Activated CD8-positive, alpha-beta T cell treated with anti-CD3 and anti-CD28 coated beads for 36 hours (primary cell): ENCODE results near the gene CABLES1. TPM values are rescaled to one million over a fixed set of nuclear protein-coding genes. Genes with fewer than 3 reads are reported as not detected.

Source experiments
- ATAC-seq: fragments of 200-7000 bp; cut with Tn5 transposase; one replicate; pipeline ENCODE4 v1.10.0; 2021; ENCODE audit warnings: mild to moderate bottlenecking, moderate library complexity
- CTCF ChIA-PET: fragments of 350-600 bp; sonication (Branson Sonifier 250); formaldehyde crosslinking; loops from one replicate; lab custom pipeline; 2021; ENCODE audit warnings: antibody characterized with exemption; lab: Charles Lee
- POLR2A ChIA-PET: fragments of 350-600 bp; sonication (Branson Sonifier 250); formaldehyde crosslinking; loops from one replicate; lab custom pipeline; 2021; ENCODE audit warnings: antibody characterized with exemption; lab: Charles Lee
- DNase-seq: peaks from one replicate; pipeline ENCODE4 v3.0.0-alpha.2; 2020
- H3K27ac Mint-ChIP-seq: one replicate; pipeline ENCODE4 v1.8.0; 2021; ENCODE audit warnings: mild to moderate bottlenecking, mixed read lengths
- H3K27me3 Mint-ChIP-seq: one replicate; pipeline ENCODE4 v1.8.0; 2021; ENCODE audit warnings: mixed read lengths
- H3K36me3 Mint-ChIP-seq: one replicate; pipeline ENCODE4 v1.8.0; 2021; ENCODE audit warnings: low read depth, mixed read lengths
- H3K4me1 Mint-ChIP-seq: one replicate; pipeline ENCODE4 v1.8.0; 2021; ENCODE audit warnings: low read depth, mixed read lengths
- H3K4me3 Mint-ChIP-seq: one replicate; pipeline ENCODE4 v1.8.0; 2021; ENCODE audit warnings: mild to moderate bottlenecking, moderate library complexity, mixed read lengths
- H3K9me3 Mint-ChIP-seq: one replicate; pipeline ENCODE4 v1.8.0; 2021; ENCODE audit warnings: mixed read lengths
- intact Hi-C: fragments of 100-400 bp; cut with micrococcal nuclease; formaldehyde crosslinking; loops from one replicate; pipeline ENCODE4 v1.10.0; 2022
- total RNA-seq, 2 experiments: library from RNA; stranded (reverse); gene quantifications; one replicate each; pipeline ENCODE4 v1.2.3, GENCODE V29; 2021
- TF ChIP-seq, protein P1 (sequence below): fragments of 200-600 bp; IDR thresholded peaks from one replicate; pipeline ENCODE4 v1.8.0; 2022; ENCODE audit warnings: antibody characterized with exemption, mild to moderate bottlenecking

CABLES1 gene
- total RNA-seq, 2 experiments from 2014 or later: 1.8 to 2.0 TPM

DNA sequence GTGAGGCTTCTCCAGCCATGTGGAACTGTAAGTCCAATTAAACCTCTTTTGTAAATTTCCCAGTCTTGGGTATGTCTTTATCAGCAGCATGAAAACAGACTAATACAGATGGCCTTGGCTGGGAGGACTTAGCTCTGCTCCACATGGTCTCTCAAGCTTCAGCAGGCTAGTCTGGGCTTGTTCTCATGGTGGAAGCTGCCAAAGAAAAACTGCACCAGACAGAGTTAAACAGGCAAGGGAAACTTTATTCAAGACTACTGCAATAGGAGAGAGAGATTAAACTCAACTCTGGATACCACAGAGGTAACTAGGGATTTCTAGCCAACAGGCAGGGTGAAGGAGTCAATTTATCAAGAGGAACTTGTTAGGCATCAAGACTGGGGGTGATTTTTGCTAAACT lies 142.1 kb downstream of the CABLES1 start:
- peak overlapping the region; percentile 6 for H3K27ac Mint-ChIP-seq
- no peak for ATAC-seq
- H3K27me3 Mint-ChIP-seq: no peaks in the 10 kb centered on the region
- no peak overlapping the region for H3K4me3 Mint-ChIP-seq
- H3K9me3 Mint-ChIP-seq: peaks cover 11% of the 10 kb centered on the region
- no peaks in the 10 kb centered on the region for H3K4me1 Mint-ChIP-seq
- intact Hi-C loops: no loop called here
- H3K36me3 Mint-ChIP-seq: peaks cover 10% of the 10 kb centered on the region
- ChIA-PET POLR2A (no interaction called here), CTCF (no interaction called here)
- no peak for DNase-seq
- TF ChIP-seq, protein P1, sequence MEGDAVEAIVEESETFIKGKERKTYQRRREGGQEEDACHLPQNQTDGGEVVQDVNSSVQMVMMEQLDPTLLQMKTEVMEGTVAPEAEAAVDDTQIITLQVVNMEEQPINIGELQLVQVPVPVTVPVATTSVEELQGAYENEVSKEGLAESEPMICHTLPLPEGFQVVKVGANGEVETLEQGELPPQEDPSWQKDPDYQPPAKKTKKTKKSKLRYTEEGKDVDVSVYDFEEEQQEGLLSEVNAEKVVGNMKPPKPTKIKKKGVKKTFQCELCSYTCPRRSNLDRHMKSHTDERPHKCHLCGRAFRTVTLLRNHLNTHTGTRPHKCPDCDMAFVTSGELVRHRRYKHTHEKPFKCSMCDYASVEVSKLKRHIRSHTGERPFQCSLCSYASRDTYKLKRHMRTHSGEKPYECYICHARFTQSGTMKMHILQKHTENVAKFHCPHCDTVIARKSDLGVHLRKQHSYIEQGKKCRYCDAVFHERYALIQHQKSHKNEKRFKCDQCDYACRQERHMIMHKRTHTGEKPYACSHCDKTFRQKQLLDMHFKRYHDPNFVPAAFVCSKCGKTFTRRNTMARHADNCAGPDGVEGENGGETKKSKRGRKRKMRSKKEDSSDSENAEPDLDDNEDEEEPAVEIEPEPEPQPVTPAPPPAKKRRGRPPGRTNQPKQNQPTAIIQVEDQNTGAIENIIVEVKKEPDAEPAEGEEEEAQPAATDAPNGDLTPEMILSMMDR: no peak

DNA sequence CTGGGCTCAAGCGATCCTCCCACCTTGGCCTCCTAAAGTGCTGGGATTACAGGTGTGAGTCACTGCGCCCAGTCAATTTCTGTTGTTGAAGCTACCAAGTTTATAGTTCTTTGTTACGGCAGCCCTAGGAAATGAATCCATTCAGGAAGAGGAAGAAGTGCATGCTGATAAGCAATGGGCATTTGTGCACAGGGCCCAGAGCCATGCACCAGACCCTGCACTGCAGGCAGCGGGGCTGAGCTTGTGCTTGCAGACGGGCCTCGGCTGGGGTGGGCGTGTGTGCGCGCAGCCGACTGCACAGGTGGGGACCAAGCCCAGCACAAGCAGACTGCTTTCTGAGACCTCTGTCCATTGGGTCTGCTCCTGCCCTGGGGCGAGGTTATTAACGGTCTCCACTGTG lies 144.6 kb downstream of the CABLES1 start:
- no peak for ATAC-seq
- CTCF ChIA-PET: no interaction called here
- Mint-ChIP-seq H3K36me3 (peaks cover 10% of the 10 kb centered on the region), H3K27me3 (no peaks in the 10 kb centered on the region), H3K4me3 (no peak overlapping the region), H3K27ac (no peak overlapping the region), H3K9me3 (peaks cover 11% of the 10 kb centered on the region), H3K4me1 (peaks cover 19% of the 10 kb centered on the region)
- intact Hi-C loops: no loop called here
- TF ChIP-seq, protein P1: no peak
- no peak for DNase-seq
- POLR2A ChIA-PET: no interaction called here

DNA sequence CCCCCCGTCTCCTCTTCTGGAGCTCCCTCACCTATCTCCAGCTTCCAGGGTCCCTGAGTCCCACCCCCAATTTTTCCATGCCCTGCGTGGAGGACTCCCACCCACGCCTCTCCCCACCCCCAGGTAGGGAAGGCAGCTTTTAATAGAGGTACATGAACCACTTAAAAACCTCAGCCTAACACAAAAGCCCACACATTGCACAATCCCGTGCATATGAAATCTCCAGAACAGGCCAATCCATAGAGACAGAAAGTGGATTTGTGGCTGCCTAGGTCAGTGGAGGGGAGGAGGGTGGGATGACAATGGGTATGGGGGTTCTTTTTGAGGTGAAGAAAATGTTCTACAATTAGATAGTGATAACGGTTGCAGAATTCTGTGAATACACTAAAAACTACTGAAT lies 145.6 kb downstream of the CABLES1 start:
- Mint-ChIP-seq H3K27me3 (no peaks in the 10 kb centered on the region), H3K4me1 (peaks cover 22% of the 10 kb centered on the region), H3K4me3 (no peak overlapping the region), H3K36me3 (peaks cover 8% of the 10 kb centered on the region), H3K27ac (no peak overlapping the region), H3K9me3 (peaks cover 11% of the 10 kb centered on the region)
- TF ChIP-seq, protein P1: no peak
- ATAC-seq (no peak), DNase-seq (no peak)
- intact Hi-C loops: no loop called here
- ChIA-PET CTCF (no interaction called here), POLR2A (interaction anchor here (1.6 kb wide), 1 partner anchor 10 kb away, joined by 4 read pairs; no protein-coding TSS in a partner anchor)

DNA sequence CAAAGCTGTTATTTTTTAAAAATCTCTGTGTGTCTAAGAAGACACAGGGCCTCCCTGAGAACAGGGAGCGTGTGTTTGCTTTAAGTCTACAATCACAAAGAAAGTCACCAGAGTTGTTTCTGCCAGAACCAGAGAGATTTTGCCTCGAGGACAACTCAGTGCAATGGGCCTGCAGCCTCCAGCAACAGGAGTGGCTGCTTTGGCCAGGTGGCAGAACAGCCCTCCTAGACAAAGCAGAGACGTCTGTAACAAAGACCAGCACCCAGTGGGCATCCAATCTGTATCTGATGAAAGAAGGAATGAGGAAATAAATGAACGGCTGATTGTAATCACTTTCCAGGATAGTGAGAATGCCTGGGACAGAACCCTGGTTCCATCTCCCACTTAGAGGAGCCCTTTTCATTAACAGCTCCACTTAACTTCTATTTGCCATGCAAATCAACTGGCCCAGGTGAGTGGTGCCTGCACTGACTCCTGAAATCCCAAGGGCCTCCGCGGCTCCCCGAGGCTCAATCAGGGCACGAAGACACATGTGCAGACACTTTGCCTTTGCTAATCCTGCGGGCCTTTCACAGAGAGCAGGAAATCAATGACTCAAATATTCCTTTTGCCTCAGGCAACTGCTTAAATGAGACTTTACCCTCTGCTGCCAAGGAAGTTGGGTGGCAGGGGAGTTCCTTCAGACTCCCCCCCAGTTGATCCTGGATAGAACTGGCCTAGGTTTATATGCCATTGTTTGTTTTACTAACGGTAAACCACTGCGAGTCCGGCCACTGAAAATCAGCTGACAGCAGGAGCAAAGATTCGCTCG lies 146.5 kb downstream of the CABLES1 start:
- ChIA-PET POLR2A (interaction anchor here (1.6 kb wide), 1 partner anchor 10 kb away, joined by 4 read pairs; no protein-coding TSS in a partner anchor), CTCF (no interaction called here)
- Mint-ChIP-seq H3K36me3 (peaks cover 5% of the 10 kb centered on the region), H3K27me3 (no peaks in the 10 kb centered on the region), H3K9me3 (peaks cover 11% of the 10 kb centered on the region), H3K4me3 (no peak overlapping the region), H3K4me1 (peaks cover 22% of the 10 kb centered on the region), H3K27ac (no peak overlapping the region)
- DNase-seq (no peak), ATAC-seq (no peak)
- intact Hi-C loops: no loop called here
- TF ChIP-seq, protein P1: no peak

DNA sequence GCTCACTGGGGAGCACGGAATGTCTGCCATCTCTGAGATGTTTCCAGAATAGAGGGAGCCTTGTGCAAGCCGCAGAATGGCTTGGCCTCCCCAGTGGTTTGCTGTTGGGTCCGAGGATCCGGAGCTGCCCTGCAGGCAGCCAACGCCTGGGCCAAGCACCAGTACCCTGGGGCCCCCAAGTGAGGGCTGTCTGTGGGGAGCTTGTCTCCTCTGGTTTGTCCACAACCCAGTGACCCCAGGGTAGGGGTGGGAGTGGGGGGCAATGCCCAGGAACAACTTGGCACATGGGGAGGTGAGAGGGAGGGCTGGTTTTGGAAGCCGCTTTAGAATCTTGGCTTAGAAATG lies 147.1 kb downstream of the CABLES1 start:
- Mint-ChIP-seq H3K4me3 (no peak overlapping the region), H3K27me3 (no peaks in the 10 kb centered on the region), H3K9me3 (peaks cover 8% of the 10 kb centered on the region), H3K36me3 (peaks cover 3% of the 10 kb centered on the region), H3K27ac (no peak overlapping the region), H3K4me1 (peaks cover 22% of the 10 kb centered on the region)
- DNase-seq (no peak), ATAC-seq (no peak)
- ChIA-PET POLR2A (no interaction called here), CTCF (no interaction called here)
- TF ChIP-seq, protein P1: no peak
- intact Hi-C loops: no loop called here
